K562 (cell line): Measurements from ENCODE around the gene CARD9. TPM values are rescaled to one million over a fixed set of nuclear protein-coding genes. Genes with fewer than 3 reads are reported as not detected.

Source experiments
- ATAC-seq: fragments of 200-7000 bp; cut with Tn5 transposase; 3 replicates; pipeline ENCODE4 v1.9.1; 2020; ENCODE audit warnings: moderate library complexity
- BruUV-seq: library from RNA; stranded (reverse); fragments of 400-500 nt; replicated peaks from 2 replicates; lab custom pipeline; 2021; lab: Mats Ljungman, UMichigan
- CTCF ChIA-PET: fragments of 300-600 bp; formaldehyde crosslinking; extraction: SDS; loops from one replicate; lab custom pipeline; 2021; ENCODE audit warnings: low intra/inter-chr PET ratio; lab: Yijun Ruan, JAX
- POLR2A ChIA-PET: fragments of 300-600, 350-650 bp; sonication (Branson Sonifier 250); formaldehyde crosslinking; extraction: SDS; loops from one replicate; lab custom pipeline; 2021; ENCODE audit warnings: antibody characterized with exemption, inconsistent platforms; lab: Yijun Ruan, JAX
- DNase-seq, 4 experiments: peaks; one replicate each; pipeline versions ENCODE4 v3.0.0 to v3.0.0-alpha.2; 2011 to 2018; ENCODE audit warnings: low spot score in 3 of 4, mixed read lengths in 3 of 4; ENCODE audit errors: extremely low read depth in 1 of 4
- FAIRE-seq: peaks from 2 replicates; lab custom pipeline; 2011; peaks lifted over from hg19 to GRCh38; lab: Jason Lieb, UNC
- H2AFZ ChIP-seq: 2 replicates; pipeline ENCODE4 v1.6.0; 2011; ENCODE audit warnings: low read depth, low read length, control low read depth, inconsistent platforms
- H3K27ac ChIP-seq: fragments of 200-600 bp; 3 replicates; pipeline ENCODE4 v1.8.0; 2011; ENCODE audit warnings: low read depth, mild to moderate bottlenecking, control low read depth, inconsistent platforms, low read length, moderate library complexity, mixed read lengths; ENCODE audit errors: extremely low read depth
- H3K27me3 ChIP-seq, 2 experiments: fragments of 300-600 bp in 1 of 2; 2 replicates in 1 of 2; 3 replicates in 1 of 2; pipeline versions ENCODE4 v1.6.0 to v1.8.0; 2011; ENCODE audit warnings: inconsistent platforms in 2 of 2, low read length in 2 of 2, mild to moderate bottlenecking in 1 of 2, mixed read lengths in 1 of 2, moderate library complexity in 1 of 2; ENCODE audit not compliant: control insufficient read depth in 2 of 2, insufficient read depth in 2 of 2
- H3K36me3 ChIP-seq: fragments of 300-600 bp; 3 replicates; pipeline ENCODE4 v1.8.0; 2011; ENCODE audit warnings: mild to moderate bottlenecking, low read length, inconsistent platforms; ENCODE audit not compliant: control insufficient read depth, insufficient read depth
- H3K4me1 ChIP-seq, 2 experiments: fragments of 200-600 bp in 1 of 2; replicated peaks in 1 of 2; 2 replicates in 1 of 2; 3 replicates in 1 of 2; pipeline versions ENCODE4 v1.5.1 to v1.8.0; 2011; ENCODE audit warnings: inconsistent platforms in 2 of 2, low read length in 2 of 2, mild to moderate bottlenecking in 1 of 2, mixed read lengths in 1 of 2, moderate library complexity in 1 of 2; ENCODE audit not compliant: control insufficient read depth in 2 of 2, insufficient read depth in 2 of 2
- H3K4me2 ChIP-seq: 2 replicates; pipeline ENCODE4 v1.6.1; 2011; ENCODE audit warnings: low read length, control low read depth, inconsistent platforms, mixed read lengths; ENCODE audit not compliant: insufficient read depth
- H3K4me3 ChIP-seq: fragments of 200-600 bp; sonication (generic), shearing (Covaris generic); 2 replicates; pipeline ENCODE4 v1.5.1; 2016; ENCODE audit warnings: control low read depth, inconsistent platforms
- H3K79me2 ChIP-seq: fragments of 200-600 bp; 3 replicates; pipeline ENCODE4 v1.8.0; 2011; ENCODE audit warnings: low read length, inconsistent platforms; ENCODE audit not compliant: control insufficient read depth, insufficient read depth
- H3K9ac ChIP-seq, 2 experiments: 2 replicates each; pipeline versions ENCODE4 v1.6.0 to v1.6.1; 2011; ENCODE audit warnings: low read depth in 2 of 2, low read length in 2 of 2, control low read depth in 1 of 2, inconsistent platforms in 1 of 2, mild to moderate bottlenecking in 1 of 2, mixed read lengths in 1 of 2; ENCODE audit not compliant: insufficient read depth in 1 of 2
- H3K9me1 ChIP-seq: one replicate; pipeline ENCODE4 v1.6.0; 2011; ENCODE audit warnings: inconsistent platforms, mild to moderate bottlenecking, low read length, moderate library complexity; ENCODE audit not compliant: control insufficient read depth, insufficient read depth
- H3K9me3 ChIP-seq: replicated peaks from 2 replicates; pipeline ENCODE4 v1.5.1; 2011; ENCODE audit warnings: low read depth, low read length, inconsistent platforms; ENCODE audit not compliant: control insufficient read depth, insufficient read depth
- H4K20me1 ChIP-seq: replicated peaks from 2 replicates; pipeline ENCODE4 v1.6.1; 2011; ENCODE audit warnings: low read length, inconsistent platforms, mixed read lengths; ENCODE audit not compliant: control insufficient read depth, insufficient read depth
- CREB1 ChIP-seq, 2 experiments: sonication (generic) in 1 of 2; formaldehyde crosslinking in 1 of 2; IDR thresholded peaks; 2 replicates each; pipeline versions ENCODE4 v1.6.1 to v1.8.0; 2012 to 2022; ENCODE audit warnings: inconsistent platforms in 1 of 2, mild to moderate bottlenecking in 1 of 2, missing genetic modification reagents in 1 of 2, moderate library complexity in 1 of 2
- WGBS: fragments of 100-300 bp; shearing (Covaris generic); methylation state at CpG from one replicate; pipeline ENCODE4 v1.1.6; 2016; ENCODE audit warnings: low coverage, mixed read lengths; ENCODE audit not compliant: insufficient coverage; ENCODE audit errors: missing lambda C conversion rate; 5-methylcytosine and 5-hydroxymethylcytosine counted together
- in situ Hi-C: fragments of 300-500 bp; cut with MboI; formaldehyde crosslinking; loops from 4 replicates; pipeline ENCODE4 v1.15.0; 2018; ENCODE audit warnings: inconsistent platforms, mixed read lengths
- intact Hi-C: fragments of 100-400 bp; cut with micrococcal nuclease; formaldehyde crosslinking; loops from 2 replicates; pipeline ENCODE4 v1.14.2; 2022
- polyA plus RNA-seq, 8 experiments: library from polyadenylated mRNA; depleted of rRNA in 4 of 8; stranded (reverse) in 5 of 8; unstranded in 3 of 8; fragments of >200 nt; fragmentation: Nextera tagmentation in 2 of 8; fragmentation: Illumina TruSeq in 1 of 8; extraction: Ambion mirVana in 2 of 8; extraction: Trizol in 1 of 8; gene quantifications; 2 replicates each; pipeline versions ENCODE4 v1.2.1 to v1.2.3, GENCODE V29; 2011 to 2014; ENCODE audit warnings: inconsistent platforms in 1 of 8, missing spikeins in 1 of 8
- total RNA-seq, 7 experiments: library from RNA; depleted of rRNA in 6 of 7; stranded (reverse); fragments of >200 nt in 6 of 7; fragmentation: Illumina TruSeq in 2 of 7; extraction: Trizol in 2 of 7; gene quantifications; 2 replicates each; pipeline versions ENCODE4 v1.2.1 to v1.2.3, GENCODE V29; 2011 to 2021; ENCODE audit warnings: low replicate concordance in 1 of 7
- TF ChIP-seq, protein P1 (sequence below), 2 experiments: fragments of 150-350 bp in 1 of 2; IDR thresholded peaks; 2 replicates each; pipeline ENCODE4 v1.6.1; 2012 to 2016; ENCODE audit warnings: low read depth in 2 of 2, low read length in 2 of 2, mild to moderate bottlenecking in 1 of 2, moderate library complexity in 1 of 2
- TF ChIP-seq, protein P2 (sequence below): fragments of 450-650 bp; IDR thresholded peaks from 2 replicates; pipeline ENCODE4 v1.6.1; 2016; ENCODE audit warnings: mild to moderate bottlenecking, moderate library complexity

Gene CARD9
- total and polyA plus RNA-seq, 9 of the 15 experiments (the other 6 are each of a cell fraction or from before 2014, with no cell fraction given): 1.7 to 53.0 (median 9.7) TPM

DNA sequence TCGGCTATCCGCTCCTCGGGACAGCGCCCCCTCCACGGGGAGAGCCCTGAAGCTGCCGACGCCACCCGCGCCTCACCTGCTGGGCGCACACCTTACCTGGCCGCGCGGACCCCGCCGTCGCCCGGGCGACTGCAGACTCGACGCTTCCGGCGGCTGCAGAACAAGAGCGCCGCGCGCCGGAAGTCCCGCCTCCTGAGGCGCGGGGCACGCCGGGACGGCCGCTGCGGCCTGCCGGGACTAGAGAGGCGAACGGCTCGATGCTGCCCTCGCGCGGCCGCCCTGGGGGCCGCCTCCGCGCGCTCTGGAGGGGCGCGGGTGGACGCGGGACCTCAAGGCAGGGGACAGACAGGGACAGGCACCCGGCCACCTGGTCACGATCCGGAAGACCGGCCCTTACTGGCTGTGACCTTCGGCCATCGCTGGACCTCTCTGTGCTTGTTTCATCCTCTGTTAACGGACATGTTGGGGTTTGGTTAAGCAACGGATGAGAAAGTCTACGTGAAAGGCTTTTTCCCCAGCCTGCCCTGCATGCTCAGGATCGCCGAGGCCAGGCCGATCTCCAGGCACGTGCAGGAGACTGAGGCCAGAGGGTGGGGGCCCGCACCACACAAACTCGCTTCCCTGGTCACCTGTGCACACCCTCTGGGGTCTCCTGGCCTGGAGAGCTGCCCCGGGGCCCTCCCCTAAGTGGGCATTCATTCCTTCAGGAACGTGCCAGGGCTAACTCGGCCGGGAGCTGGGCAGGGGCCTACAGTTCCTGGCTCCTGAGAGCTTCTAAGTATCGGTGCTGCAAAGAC is 26.8 kb upstream of the CARD9 start, which contains the start of gene SNAPC4:
SNAPC4 (minus strand) TSS at position 133 of the 797 bp plus-strand sequence. CDS start 1,742 bp downstream, outside the sequence.
- Histone ChIP-seq H3K4me3 (peak within 1 kb of the TSS; percentile 98), H4K20me1 (no peaks in the 10 kb centered on the region; the same call in 1 of the 2 replicates), H2AFZ (peak within 1 kb of the TSS; percentile 79), H3K79me2 (peaks cover 28% of the 10 kb centered on the region), H3K36me3 (peaks cover 72% of the 10 kb centered on the region), H3K27me3 (no peaks in the 10 kb centered on the region), H3K4me1 (peaks cover 7 to 41% of the 10 kb centered on the region in 2 experiments; a peak in 4 of 5 replicates), H3K27ac (peak within 1 kb of the TSS; percentile 69), H3K9me3 (no peaks in the 10 kb centered on the region), H3K4me2 (peak within 1 kb of the TSS; percentile 97), H3K9me1 (no peaks in the 10 kb centered on the region), H3K9ac (peak within 1 kb of the TSS; percentile 78 to 98)
- FAIRE-seq (peak; percentile 84), ATAC-seq (peak; percentile 95), DNase-seq (peak; percentile 92 to 93 (median 93))
- intact Hi-C loops: loop anchor here (1.0 to 2.0 kb wide), 2 partner anchors 35 to 61 kb away; no protein-coding TSS in a partner anchor
- CTCF ChIA-PET: interaction anchor here (0.7 to 1.9 kb wide), 8 partner anchors 36 to 231 kb away, joined by 3 to 10 read pairs (median 4); partner anchors contain the start of gene DNLZ
- BruUV-seq: no TSS peak
- WGBS: 10% methylated on average over 56 of the region's 71 CpGs
- POLR2A ChIA-PET: interaction anchor here (0.6 to 1.6 kb wide), 5 partner anchors 9 to 59 kb away, joined by 3 to 8 read pairs (median 4); no protein-coding TSS in a partner anchor
- in situ Hi-C loops: no loop called here
- TF ChIP-seq, protein P1, sequence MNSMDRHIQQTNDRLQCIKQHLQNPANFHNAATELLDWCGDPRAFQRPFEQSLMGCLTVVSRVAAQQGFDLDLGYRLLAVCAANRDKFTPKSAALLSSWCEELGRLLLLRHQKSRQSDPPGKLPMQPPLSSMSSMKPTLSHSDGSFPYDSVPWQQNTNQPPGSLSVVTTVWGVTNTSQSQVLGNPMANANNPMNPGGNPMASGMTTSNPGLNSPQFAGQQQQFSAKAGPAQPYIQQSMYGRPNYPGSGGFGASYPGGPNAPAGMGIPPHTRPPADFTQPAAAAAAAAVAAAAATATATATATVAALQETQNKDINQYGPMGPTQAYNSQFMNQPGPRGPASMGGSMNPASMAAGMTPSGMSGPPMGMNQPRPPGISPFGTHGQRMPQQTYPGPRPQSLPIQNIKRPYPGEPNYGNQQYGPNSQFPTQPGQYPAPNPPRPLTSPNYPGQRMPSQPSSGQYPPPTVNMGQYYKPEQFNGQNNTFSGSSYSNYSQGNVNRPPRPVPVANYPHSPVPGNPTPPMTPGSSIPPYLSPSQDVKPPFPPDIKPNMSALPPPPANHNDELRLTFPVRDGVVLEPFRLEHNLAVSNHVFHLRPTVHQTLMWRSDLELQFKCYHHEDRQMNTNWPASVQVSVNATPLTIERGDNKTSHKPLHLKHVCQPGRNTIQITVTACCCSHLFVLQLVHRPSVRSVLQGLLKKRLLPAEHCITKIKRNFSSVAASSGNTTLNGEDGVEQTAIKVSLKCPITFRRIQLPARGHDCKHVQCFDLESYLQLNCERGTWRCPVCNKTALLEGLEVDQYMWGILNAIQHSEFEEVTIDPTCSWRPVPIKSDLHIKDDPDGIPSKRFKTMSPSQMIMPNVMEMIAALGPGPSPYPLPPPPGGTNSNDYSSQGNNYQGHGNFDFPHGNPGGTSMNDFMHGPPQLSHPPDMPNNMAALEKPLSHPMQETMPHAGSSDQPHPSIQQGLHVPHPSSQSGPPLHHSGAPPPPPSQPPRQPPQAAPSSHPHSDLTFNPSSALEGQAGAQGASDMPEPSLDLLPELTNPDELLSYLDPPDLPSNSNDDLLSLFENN (IDR thresholded peaks at IDR 0.05; ENCODE audit: low read depth in 2 of 2, low read length in 2 of 2): 0 out of 4 replicates have a peak, but pooled peaks of 1 of the 2 experiments have one; percentile 35
- TF ChIP-seq CREB1 (IDR thresholded peaks at IDR 0.05): 0 out of 2 replicates have a peak, but pooled peaks have one; percentile 51
- TF ChIP-seq CREB1 (CRISPR knock-in tag; IDR thresholded peaks at IDR 0.05): no peak
- TF ChIP-seq, protein P2, sequence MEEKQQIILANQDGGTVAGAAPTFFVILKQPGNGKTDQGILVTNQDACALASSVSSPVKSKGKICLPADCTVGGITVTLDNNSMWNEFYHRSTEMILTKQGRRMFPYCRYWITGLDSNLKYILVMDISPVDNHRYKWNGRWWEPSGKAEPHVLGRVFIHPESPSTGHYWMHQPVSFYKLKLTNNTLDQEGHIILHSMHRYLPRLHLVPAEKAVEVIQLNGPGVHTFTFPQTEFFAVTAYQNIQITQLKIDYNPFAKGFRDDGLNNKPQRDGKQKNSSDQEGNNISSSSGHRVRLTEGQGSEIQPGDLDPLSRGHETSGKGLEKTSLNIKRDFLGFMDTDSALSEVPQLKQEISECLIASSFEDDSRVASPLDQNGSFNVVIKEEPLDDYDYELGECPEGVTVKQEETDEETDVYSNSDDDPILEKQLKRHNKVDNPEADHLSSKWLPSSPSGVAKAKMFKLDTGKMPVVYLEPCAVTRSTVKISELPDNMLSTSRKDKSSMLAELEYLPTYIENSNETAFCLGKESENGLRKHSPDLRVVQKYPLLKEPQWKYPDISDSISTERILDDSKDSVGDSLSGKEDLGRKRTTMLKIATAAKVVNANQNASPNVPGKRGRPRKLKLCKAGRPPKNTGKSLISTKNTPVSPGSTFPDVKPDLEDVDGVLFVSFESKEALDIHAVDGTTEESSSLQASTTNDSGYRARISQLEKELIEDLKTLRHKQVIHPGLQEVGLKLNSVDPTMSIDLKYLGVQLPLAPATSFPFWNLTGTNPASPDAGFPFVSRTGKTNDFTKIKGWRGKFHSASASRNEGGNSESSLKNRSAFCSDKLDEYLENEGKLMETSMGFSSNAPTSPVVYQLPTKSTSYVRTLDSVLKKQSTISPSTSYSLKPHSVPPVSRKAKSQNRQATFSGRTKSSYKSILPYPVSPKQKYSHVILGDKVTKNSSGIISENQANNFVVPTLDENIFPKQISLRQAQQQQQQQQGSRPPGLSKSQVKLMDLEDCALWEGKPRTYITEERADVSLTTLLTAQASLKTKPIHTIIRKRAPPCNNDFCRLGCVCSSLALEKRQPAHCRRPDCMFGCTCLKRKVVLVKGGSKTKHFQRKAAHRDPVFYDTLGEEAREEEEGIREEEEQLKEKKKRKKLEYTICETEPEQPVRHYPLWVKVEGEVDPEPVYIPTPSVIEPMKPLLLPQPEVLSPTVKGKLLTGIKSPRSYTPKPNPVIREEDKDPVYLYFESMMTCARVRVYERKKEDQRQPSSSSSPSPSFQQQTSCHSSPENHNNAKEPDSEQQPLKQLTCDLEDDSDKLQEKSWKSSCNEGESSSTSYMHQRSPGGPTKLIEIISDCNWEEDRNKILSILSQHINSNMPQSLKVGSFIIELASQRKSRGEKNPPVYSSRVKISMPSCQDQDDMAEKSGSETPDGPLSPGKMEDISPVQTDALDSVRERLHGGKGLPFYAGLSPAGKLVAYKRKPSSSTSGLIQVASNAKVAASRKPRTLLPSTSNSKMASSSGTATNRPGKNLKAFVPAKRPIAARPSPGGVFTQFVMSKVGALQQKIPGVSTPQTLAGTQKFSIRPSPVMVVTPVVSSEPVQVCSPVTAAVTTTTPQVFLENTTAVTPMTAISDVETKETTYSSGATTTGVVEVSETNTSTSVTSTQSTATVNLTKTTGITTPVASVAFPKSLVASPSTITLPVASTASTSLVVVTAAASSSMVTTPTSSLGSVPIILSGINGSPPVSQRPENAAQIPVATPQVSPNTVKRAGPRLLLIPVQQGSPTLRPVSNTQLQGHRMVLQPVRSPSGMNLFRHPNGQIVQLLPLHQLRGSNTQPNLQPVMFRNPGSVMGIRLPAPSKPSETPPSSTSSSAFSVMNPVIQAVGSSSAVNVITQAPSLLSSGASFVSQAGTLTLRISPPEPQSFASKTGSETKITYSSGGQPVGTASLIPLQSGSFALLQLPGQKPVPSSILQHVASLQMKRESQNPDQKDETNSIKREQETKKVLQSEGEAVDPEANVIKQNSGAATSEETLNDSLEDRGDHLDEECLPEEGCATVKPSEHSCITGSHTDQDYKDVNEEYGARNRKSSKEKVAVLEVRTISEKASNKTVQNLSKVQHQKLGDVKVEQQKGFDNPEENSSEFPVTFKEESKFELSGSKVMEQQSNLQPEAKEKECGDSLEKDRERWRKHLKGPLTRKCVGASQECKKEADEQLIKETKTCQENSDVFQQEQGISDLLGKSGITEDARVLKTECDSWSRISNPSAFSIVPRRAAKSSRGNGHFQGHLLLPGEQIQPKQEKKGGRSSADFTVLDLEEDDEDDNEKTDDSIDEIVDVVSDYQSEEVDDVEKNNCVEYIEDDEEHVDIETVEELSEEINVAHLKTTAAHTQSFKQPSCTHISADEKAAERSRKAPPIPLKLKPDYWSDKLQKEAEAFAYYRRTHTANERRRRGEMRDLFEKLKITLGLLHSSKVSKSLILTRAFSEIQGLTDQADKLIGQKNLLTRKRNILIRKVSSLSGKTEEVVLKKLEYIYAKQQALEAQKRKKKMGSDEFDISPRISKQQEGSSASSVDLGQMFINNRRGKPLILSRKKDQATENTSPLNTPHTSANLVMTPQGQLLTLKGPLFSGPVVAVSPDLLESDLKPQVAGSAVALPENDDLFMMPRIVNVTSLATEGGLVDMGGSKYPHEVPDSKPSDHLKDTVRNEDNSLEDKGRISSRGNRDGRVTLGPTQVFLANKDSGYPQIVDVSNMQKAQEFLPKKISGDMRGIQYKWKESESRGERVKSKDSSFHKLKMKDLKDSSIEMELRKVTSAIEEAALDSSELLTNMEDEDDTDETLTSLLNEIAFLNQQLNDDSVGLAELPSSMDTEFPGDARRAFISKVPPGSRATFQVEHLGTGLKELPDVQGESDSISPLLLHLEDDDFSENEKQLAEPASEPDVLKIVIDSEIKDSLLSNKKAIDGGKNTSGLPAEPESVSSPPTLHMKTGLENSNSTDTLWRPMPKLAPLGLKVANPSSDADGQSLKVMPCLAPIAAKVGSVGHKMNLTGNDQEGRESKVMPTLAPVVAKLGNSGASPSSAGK: peak; percentile 38; the same call in 1 of the 2 replicates
